ENCODE data around the gene COL9A3.

Gene COL9A3

DNA sequence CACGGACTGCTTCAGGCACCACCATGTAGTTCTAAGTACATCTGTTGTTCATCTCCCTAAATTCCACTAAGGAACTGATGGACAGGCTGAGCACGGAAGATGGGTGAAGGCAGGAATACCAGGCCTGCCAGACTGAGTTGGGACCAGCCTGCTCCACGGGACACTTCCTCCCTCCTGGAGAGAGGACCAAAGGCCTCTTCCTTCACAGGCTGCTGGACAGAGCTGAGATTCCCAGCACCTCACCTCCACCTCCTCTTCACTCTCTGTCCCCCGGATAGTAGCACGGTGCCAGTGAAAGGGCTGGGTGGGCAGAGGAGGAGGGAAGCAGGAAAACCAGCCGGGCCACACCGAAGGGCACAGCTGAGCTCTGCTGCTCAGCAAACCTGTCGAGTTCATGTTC lies 67.7 kb downstream of the COL9A3 start:
- DNase-seq = no peak

GRCh38 chr20:62885046-62885895 lies 68.4 kb downstream of the COL9A3 start:
- DNase-seq = no peak

GRCh38 chr20:62885896-62886708 lies 69.3 kb downstream of the COL9A3 start:
- DNase-seq = no peak

DNA sequence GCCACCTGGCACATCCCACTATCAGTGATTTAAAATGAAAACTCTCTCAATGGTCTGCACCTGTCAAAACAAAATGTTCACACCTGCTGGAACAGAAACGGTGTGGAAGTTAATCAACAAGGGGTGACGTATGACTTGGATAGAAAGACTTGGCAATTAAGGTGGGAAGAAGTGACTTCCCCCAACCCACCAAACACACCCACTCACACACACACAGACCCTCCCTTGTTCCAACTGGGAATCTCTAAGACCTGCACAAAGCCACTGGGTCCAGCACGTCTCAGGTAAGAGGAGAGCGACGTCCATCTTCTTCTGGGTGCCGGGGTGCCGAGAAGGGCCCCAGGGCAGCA lies 69.8 kb downstream of the COL9A3 start:
- DNase-seq = peak; percentile 28

GRCh38 chr20:62887152-62887859 lies 70.5 kb downstream of the COL9A3 start:
- peak; percentile 26 for DNase-seq

DNA sequence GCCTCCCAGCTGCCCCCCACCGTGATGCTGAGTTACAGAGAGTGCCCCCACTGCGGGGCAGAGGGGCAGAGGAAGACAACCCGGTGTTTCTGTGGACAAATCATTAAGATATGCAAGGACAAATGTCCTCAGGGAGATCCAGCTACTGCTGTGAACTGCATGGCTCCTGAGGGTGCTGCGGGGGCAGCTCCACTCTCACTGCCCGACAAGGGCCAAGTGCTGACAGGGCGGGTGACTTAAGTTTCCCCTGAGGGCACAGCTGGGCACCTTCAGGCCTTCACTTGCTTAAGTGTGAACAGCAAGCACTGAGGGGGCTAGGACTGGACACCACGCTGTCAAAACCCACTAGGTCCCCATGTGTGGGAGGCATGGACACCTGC lies 71.0 kb downstream of the COL9A3 start:
- no peak for DNase-seq

GRCh38 chr20:62888406-62888805 lies 71.6 kb downstream of the COL9A3 start:
- no peak for DNase-seq

DNA sequence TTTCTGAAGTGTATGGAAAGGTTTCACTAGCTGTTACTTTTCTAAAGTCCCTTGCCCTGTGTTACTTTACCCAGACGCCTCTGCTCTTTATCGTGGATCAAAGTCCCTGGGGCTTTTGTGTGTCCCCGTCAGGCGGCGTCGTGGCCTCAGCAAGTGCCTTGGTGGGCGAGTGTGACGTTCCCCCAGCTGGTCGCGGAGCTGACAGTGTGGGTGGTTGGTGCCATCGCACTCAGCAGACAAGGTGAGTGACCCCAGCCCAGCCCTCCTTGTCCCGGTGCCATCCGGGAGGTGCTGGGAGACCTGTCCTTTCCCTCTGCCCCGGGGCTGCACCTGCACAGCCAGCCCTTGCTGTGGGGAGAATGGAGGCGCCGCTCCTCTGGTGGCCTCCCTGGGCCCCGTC lies 72.1 kb downstream of the COL9A3 start:
- DNase-seq = no peak

GRCh38 chr20:62889411-62889810 lies 72.6 kb downstream of the COL9A3 start:
- no peak for DNase-seq

GRCh38 chr20:62889871-62890270 lies 73.0 kb downstream of the COL9A3 start:
- no peak for DNase-seq

- no peak for DNase-seq
Observed at GRCh38 chr20:62890444-62890843, 73.6 kb downstream of the COL9A3 start.

Measured in NCI-H1436 treated with DMSO at 0.1 percent for 48 hours (cell line).